ENCODE data around the gene MED28.
A peak's percentile ranks its signal among the peaks of the same experiment; 100 is the strongest.
"Not testable (repeated sequence)": the region's sequence is repeated elsewhere in the genome, so short reads cannot be mapped to it uniquely, and the experiment has no call there.

The MED28 gene

DNA sequence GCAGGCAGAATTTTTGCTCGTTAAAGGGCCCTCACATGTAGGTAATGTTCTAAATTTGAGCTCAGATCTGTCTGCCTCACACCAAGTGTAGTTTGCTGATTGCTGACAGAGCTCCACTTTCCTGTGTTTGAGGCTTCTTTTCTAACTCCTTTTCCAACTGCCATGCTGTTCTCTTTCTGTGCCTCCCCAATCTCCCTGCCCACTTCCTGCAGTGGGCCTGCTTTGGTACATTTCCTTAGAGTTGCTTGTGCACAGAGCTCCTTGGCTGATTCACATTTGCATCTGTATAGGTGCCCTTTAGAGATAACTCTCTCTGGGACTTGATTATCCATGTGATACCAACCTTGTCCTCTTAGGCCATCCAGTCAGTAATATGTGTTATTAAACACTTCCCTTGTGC, 4.5 kb downstream of the MED28 start:
- no peak for DNase-seq (ENCODE audit: low read depth)

GRCh38 chr4:17619416-17620105, 5.1 kb downstream of the MED28 start:
- no peak for DNase-seq (ENCODE audit: low read depth)

- DNase-seq (ENCODE audit: low read depth), result no peak
These were observed 9.1 kb downstream of the MED28 start for GRCh38 chr4:17623451-17624001.

- DNase-seq (ENCODE audit: low read depth), result no peak
These were observed 10.4 kb downstream of the MED28 start for GRCh38 chr4:17624821-17625220.

DNA sequence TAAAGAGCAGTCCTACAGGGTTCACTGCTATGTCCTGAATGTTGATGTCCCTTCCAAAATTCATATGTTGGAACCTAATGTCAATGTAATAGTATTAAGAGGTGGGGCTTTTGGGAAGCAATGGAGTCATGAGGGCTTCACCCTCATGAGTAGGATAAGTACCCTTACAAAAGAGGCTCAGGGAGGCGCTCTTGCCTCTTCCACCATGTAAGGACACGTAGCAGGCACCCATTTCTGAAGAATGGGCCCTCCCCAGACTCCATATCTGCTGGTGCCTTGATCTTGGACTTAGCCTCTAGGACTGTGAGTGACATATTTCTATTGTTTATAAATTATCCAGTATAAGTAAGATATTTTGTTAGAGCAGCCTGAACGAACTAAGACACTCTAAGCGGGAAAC, 15.8 kb downstream of the MED28 start:
- DNase-seq (ENCODE audit: low read depth), result no peak

DNA sequence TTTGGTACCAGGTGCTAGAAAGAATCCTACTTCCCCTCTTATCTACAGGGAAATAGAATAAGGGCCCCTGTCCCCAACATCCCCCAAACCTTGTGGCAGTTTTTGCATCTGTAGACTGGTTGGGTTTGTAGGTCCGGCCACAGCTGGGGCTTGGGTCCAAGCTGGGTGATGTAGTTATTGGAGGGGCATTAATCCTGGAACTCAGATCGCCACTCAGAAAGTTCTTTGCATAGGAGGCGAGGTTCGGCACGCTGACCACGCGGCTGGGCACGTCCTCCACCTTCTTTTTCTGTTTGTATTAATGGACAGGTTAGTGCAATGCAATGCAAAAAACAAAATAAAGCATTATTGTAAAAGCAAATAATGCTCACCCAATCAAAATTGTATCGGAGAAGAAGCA, 19.2 kb downstream of the MED28 start:
- no peak for DNase-seq (ENCODE audit: low read depth)

DNA sequence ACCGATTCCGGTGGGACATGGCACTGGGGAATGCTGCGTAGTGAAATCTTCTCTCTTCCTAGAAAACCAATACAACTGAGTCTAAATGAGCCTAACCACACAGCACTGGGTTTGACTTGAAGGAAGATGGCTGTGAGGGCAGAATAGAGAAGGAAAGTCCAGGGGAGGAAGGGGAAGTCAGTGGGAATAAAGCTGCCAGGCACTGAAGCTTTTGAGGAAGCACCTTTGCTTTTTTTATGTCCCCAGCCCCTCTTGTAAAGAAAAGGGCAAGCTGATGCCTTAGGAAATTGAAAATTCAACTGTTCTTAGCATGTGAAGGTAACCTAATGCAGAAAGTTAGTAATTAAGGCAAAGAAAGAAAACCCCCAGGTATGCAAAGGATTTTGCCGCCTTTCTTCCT, 20.6 kb downstream of the MED28 start:
- no peak for DNase-seq (ENCODE audit: low read depth)

DNA sequence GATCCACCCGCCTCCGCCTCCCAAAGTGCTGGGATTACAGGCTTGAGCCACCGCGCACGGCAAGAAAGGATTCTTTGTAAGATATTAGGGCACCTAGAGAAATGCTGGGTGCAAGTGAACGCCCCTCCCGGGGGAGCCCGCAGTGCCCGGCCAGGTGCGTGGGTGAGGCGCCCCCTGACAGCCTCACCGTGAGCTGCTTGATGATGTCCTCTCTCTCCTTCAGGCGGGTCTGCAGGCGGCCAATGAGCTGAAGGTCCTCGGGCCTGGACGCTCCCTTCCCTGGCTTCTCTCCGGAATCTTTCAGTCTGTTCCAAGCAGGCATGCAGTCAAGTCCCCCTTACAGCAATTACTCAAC, 21.9 kb downstream of the MED28 start:
- no peak for DNase-seq (ENCODE audit: low read depth)

DNA sequence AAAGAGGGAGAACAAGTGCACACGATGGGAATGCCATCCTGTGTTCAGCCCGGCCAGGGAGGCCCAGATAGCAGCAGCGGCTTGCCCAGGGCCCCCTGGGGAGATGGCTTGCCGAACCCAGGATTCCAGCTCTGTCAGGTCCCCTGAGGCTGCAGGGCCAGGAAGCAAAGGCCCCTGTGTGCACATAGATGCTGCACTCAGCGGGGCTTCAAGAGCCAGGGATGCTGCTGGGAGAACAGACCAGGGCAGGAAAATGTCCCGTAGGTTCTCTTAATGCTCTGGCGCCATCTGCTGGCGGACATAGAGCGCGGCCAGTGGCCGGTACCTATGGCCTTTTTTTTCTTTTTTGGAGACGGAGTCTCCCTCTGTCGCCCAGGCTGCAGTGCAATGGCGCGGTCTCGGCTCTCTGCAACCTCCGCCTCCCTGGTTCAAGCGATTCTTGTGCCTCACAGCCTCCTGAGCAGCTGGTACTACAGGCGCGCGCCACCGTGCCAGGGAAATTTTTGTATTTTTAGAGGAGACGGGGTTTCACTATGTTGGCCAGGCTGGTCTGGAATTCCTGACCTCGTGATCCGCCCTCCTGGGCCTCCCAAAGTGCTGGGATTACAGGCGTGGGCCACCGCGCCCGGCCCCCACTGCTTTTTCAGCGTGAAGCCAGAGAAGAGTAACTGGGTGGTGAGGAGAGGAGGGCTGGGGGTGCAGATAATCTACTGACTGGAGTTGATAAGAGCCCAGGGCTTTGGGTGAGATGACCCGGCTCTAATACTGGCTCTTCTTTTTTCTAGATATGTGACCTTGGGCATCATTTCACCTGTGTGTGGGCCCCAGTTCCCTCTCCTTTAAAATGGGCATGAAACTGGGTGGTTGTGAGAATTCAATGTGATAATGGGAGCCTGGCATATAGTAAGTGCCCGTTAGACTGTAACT, 22.5 kb downstream of the MED28 start:
- peak; percentile 34 for DNase-seq (ENCODE audit: low read depth)

DNA sequence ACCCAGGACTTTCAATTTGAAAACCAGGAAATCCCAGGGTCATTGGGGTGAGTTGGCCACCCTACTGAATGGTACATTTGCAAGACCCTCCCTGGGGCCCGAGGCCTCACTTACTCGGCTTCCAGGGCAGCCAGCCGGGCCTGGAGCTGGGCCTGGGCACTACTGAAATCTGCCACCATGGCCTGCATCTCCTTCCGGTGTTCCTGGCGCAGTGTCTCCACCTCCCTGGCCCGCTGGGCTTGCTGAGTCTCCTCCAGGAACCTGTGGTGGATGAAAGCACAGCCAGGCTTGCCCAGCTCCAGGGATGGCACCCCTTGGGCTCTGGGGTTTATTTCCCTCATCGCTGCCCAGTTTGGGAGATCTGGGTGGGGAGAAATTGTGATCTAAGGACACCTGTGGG, 24.7 kb downstream of the MED28 start:
- no peak for DNase-seq (ENCODE audit: low read depth)

DNA sequence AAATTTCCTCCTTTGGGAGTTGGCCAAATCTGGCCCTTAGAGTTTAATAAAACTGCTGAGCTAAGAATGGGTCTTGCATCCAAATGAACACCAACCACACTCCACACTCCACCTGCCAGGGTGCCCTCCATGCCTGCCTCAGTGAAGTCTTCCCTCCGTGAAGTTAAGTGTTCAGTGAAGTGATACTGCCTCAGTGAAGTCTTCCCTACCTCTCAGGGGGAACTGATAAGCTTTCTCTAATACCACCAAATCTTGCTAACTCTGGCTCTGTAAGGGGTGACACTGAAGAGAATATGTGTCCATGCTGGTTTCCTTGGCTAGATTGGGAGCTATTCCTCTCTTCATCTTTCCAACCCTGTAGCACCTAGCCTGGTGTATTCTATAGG, 27.9 kb downstream of the MED28 start:
- no peak for DNase-seq (ENCODE audit: low read depth)

DNA sequence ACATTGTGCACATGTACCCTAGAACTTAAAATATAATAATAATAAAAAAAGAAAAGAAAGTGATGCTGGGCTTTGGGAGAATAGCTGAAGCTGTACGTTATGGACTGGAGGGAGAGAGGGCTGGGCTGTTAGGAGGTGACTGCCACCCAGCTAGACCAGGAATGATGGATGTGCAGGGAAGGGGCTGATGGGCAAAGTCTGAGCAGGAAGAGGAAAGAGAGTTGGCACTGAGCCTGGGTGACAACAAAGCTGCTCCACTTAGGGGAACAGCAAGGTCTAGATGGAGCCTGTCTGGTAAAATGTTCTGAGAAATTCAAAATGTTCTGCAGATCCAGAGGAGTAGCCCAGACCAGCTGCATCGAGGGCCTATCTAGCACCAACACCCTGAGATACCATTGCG, 32.3 kb downstream of the MED28 start:
- DNase-seq (ENCODE audit: low read depth), result no peak

DNA sequence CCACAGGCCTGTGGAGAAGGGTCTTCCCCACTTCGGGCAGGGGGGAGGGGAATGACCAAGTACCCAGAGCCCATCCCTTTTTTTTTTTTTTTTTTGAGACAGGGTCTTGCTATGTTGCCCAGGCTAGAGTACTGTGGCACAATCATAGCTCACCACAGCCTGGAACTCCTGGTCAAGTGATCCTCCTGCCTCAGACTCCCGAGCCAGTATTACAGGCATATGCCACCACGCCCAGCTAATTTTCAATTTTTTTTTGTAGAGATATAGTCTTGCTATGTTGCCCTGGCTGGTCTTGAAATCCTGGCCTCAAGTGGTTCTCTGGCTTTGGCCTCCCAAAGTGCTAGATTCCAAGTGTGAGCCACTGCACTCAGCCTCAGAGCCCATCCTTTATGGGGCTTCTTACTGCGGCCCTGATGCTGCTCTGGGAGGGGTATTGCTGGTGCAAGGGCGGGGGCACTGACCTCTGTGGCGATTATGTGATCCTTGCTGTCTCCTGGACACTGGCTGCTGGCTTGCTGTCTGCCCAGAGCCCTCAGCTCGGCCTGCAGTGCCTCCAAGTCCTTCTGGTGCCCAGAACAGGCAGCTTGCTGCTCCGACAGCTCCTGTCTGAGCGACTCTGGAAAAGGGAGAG, 32.9 kb downstream of the MED28 start:
- DNase-seq (ENCODE audit: low read depth), result no peak

- DNase-seq (ENCODE audit: low read depth), result no peak
These were observed 33.5 kb downstream of the MED28 start for GRCh38 chr4:17647927-17648326.

- no peak for DNase-seq (ENCODE audit: low read depth)
These were observed 36.0 kb downstream of the MED28 start for GRCh38 chr4:17650406-17650805.

DNA sequence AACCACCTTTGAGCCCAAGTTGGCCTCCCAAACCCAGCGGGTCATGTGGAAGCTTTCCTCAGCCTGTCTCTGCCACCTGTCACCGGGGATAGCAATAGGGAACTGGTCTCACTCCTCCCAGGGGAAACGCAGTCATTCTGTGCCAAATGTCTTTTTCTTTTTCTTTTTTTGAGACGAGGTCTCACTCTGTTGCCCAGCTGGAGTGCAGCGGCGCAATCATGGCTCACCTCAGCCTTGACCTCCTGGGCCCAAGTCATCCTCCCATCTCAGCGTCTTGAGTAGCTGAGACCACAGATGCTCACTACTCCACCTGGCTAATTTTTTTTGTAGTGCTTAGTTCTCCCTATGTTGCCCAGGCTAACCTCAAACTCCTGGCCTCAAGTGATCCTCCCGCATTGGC, 40.3 kb downstream of the MED28 start:
- DNase-seq (ENCODE audit: low read depth), result no peak

DNA sequence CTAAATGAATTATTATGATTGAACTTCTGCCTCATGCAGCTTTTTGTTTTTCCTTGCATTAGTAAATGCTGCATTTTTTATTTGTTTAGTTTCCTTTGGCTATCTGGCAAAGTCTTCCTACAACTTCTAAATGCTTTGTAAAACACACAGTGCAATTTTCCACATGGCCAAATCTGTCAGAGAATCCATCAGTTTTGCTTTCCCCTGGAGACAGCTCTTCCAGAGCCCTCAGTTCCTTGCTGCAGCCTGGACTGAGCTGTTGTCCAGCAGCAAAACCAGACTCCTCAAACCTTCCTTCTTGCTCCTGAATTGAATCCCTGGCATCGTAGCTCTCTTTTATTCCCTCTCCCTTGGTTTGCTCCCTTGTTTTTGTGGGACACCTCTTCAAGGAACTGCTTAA, 42.6 kb downstream of the MED28 start:
- DNase-seq (ENCODE audit: low read depth), result no peak

DNA sequence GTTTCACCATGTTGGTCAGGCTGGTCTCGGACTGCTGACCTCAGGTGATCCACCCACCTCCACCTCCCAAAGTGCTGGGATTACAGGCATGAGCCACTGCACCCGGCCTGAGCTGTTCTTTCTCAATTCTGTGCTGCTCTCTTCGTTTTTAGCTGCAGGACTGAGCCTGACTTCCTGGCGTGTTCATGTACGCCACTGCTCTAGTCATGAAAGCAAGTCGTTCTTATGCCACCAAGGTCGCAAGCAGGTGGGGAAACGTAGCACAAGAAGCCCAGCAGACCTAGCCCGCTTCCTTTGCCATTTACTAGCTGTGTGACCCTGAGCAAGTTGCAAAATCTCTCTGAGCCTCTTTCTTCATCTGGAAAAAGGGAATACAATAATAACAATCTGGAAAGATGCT, 43.4 kb downstream of the MED28 start:
- no peak for DNase-seq (ENCODE audit: low read depth)

GRCh38 chr4:17659196-17659595, 44.8 kb downstream of the MED28 start:
- not testable (repeated sequence) for DNase-seq (ENCODE audit: low read depth)

DNA sequence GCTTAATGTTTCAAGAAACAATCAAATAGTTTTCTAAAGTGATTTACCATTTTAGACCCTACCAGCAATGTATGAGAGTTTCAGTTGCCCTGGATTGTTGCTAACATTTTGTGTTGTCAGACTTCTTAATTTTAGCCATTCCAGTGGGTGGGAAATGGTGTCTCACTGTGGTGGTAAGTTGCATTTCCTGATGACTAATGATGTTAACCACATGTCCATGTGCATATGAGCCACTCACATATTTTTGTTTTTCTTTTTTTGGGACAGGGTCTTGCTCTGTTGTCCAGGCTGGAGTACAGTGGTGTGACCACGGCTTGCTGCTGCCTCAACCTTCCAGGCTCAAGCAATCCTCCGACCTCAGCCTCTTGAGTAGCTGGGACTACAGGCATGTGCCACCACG, 48.3 kb downstream of the MED28 start:
- no peak for DNase-seq (ENCODE audit: low read depth)

DNA sequence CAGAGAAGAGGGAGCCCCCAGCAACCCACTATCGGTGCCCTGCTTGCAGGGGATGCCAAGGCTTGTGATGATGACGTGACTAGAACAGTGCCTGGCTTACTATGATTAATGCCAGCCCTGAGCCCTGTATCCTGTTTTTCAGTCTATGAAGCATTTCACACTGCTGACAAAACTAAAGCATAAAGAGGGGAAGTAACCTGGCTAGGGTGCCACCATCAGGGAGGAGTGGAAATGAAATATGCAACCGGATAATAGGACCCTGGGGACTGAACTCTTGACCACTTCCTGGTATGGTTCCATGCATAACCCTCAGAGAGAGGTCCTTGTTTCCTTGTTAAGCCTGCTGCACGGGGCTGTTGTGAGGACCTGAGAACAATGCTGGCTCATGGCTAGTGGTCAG, 50.3 kb downstream of the MED28 start:
- no peak for DNase-seq (ENCODE audit: low read depth)

DNA sequence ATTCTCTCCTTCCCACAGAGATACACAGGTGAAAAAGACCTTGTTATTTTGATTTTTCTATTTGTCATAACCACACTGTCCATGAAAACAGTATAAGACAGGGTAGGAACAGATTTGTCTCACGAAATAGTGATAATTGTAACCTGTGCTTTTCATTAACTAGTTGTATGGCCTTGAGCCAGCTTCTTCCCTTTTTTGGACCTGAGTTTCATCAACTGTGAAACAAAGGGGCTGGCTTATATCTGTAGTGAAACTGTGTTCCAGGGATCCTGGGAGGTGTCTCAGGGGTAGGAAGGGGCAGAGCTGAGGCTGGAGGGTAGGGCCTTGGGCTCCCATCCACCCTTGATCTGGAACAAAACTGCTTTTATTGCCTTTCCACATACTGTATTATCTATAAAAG, 50.9 kb downstream of the MED28 start:
- no peak for DNase-seq (ENCODE audit: low read depth)

GRCh38 chr4:17665852-17666251, 51.4 kb downstream of the MED28 start:
- no peak for DNase-seq (ENCODE audit: low read depth)

Measured in T-helper 22 cell (primary cell).